Measurements from ENCODE around the gene PHOSPHO1. TPM values are rescaled to one million over a fixed set of nuclear protein-coding genes. Genes with fewer than 3 reads are reported as not detected.

PHOSPHO1 gene
- total and polyA plus RNA-seq, 2 of the 13 experiments (the other 11 are each of a cell fraction or from before 2014, with no cell fraction given) = not detected

GRCh38 chr17:49218941-49219913 is 11.4 kb downstream of the PHOSPHO1 start (continued):
- peak; percentile 33; the same call in 1 of the 2 replicates for TF ChIP-seq ZNF687 (CRISPR knock-in tag; IDR thresholded peaks at IDR 0.05)
- TF ChIP-seq, protein P1, sequence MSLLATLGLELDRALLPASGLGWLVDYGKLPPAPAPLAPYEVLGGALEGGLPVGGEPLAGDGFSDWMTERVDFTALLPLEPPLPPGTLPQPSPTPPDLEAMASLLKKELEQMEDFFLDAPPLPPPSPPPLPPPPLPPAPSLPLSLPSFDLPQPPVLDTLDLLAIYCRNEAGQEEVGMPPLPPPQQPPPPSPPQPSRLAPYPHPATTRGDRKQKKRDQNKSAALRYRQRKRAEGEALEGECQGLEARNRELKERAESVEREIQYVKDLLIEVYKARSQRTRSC (CRISPR knock-in tag; IDR thresholded peaks at IDR 0.05; ENCODE audit: low read depth) = no peak
- no peak for TF ChIP-seq BRF2 (CRISPR knock-in tag; IDR thresholded peaks at IDR 0.05)
